GM19238 (cell line): ENCODE measurements around the gene IKZF5.
A peak's percentile ranks its signal among the peaks of the same experiment; 100 is the strongest.

Experiments used
- DNase-seq: peaks from one replicate; pipeline ENCODE4 v3.0.0; 2011; ENCODE audit warnings: low spot score; ENCODE audit not compliant: insufficient read length

The IKZF5 gene

GRCh38 chr10:123016228-123016627 lies 7.6 kb upstream of the IKZF5 start:
- DNase-seq: no peak

- DNase-seq: no peak
Measured at GRCh38 chr10:123014772-123015171, 6.2 kb upstream of the IKZF5 start.

- DNase-seq: no peak
Measured at GRCh38 chr10:123013456-123014419, 5.1 kb upstream of the IKZF5 start.

- DNase-seq: no peak
Measured at GRCh38 chr10:123011987-123012386, 3.4 kb upstream of the IKZF5 start.

- DNase-seq: peak; percentile 17
Measured at GRCh38 chr10:123009105-123009820, 668 bp upstream of the IKZF5 start.

GRCh38 chr10:123007558-123008354 lies 839 bp downstream of the IKZF5 start:
- DNase-seq: peak; percentile 30

GRCh38 chr10:123004298-123004697 lies 4.3 kb downstream of the IKZF5 start:
- no peak for DNase-seq

GRCh38 chr10:123001370-123001769 lies 7.2 kb downstream of the IKZF5 start:
- DNase-seq: no peak

GRCh38 chr10:123000155-123000554 lies 8.4 kb downstream of the IKZF5 start:
- no peak for DNase-seq

- no peak for DNase-seq
Measured at GRCh38 chr10:122999347-122999746, 9.2 kb downstream of the IKZF5 start.

GRCh38 chr10:122998934-122999333 lies 9.7 kb downstream of the IKZF5 start:
- DNase-seq: no peak

- no peak for DNase-seq
Measured at GRCh38 chr10:122998360-122998917, 10.2 kb downstream of the IKZF5 start.

GRCh38 chr10:122997864-122998263 lies 10.7 kb downstream of the IKZF5 start:
- DNase-seq: no peak

- DNase-seq: no peak
Measured at GRCh38 chr10:122995936-122996335, 12.7 kb downstream of the IKZF5 start.

GRCh38 chr10:122993797-122994336 lies 14.7 kb downstream of the IKZF5 start:
- DNase-seq: no peak

GRCh38 chr10:122992031-122992585 lies 16.5 kb downstream of the IKZF5 start:
- no peak for DNase-seq

GRCh38 chr10:122990278-122990677 lies 18.3 kb downstream of the IKZF5 start:
- DNase-seq: no peak

GRCh38 chr10:122988501-122988900 lies 20.1 kb downstream of the IKZF5 start:
- DNase-seq: no peak

- no peak for DNase-seq
Measured at GRCh38 chr10:122986335-122986734, 22.3 kb downstream of the IKZF5 start.

- no peak for DNase-seq
Measured at GRCh38 chr10:122984708-122985107, 23.9 kb downstream of the IKZF5 start.

- DNase-seq: no peak
Measured at GRCh38 chr10:122983898-122984297, 24.7 kb downstream of the IKZF5 start.
